HG02642 (cell line): ENCODE data around the gene ING1.
A peak's percentile ranks its signal among the peaks of the same experiment; 100 is the strongest.
"Not testable (repeated sequence)": the region's sequence is repeated elsewhere in the genome, so short reads cannot be mapped to it uniquely, and the experiment has no call there.

Experiments used
- ATAC-seq: cut with Tn5 transposase; IDR thresholded peaks from one replicate; pipeline ENCODE4 v1.9.1; 2021; ENCODE audit warnings: mild to moderate bottlenecking; ENCODE audit not compliant: unreplicated experiment, poor library complexity

ING1 gene

GRCh38 chr13:110713642-110713952 is at the start of gene ING1:
Gene ING1 (plus strand): TSS chr13:110713700. CDS start chr13:110714150, 450 bp downstream.
- no peak for ATAC-seq

- no peak for ATAC-seq
Measured at GRCh38 chr13:110664041-110664440, 49.5 kb upstream of the ING1 start.

GRCh38 chr13:110664673-110665072 is 48.8 kb upstream of the ING1 start:
- ATAC-seq, result no peak

GRCh38 chr13:110665491-110666254 is 47.8 kb upstream of the ING1 start:
- no peak for ATAC-seq

- no peak for ATAC-seq
Measured at GRCh38 chr13:110666255-110666533, 47.3 kb upstream of the ING1 start.

GRCh38 chr13:110669036-110669435 is 44.5 kb upstream of the ING1 start:
- no peak for ATAC-seq

- not testable (repeated sequence) for ATAC-seq
Measured at GRCh38 chr13:110669814-110670213, 43.7 kb upstream of the ING1 start.

- peak; percentile 74 for ATAC-seq
Measured at GRCh38 chr13:110676595-110677587, 36.6 kb upstream of the ING1 start.

- ATAC-seq, result no peak
Measured at GRCh38 chr13:110677731-110678545, 35.6 kb upstream of the ING1 start.

GRCh38 chr13:110680852-110681251 is 32.6 kb upstream of the ING1 start:
- no peak for ATAC-seq

- no peak for ATAC-seq
Measured at GRCh38 chr13:110681868-110682550, 31.5 kb upstream of the ING1 start.

- no peak for ATAC-seq
Measured at GRCh38 chr13:110682746-110683145, 30.8 kb upstream of the ING1 start.

GRCh38 chr13:110683203-110683883 is 30.2 kb upstream of the ING1 start:
- ATAC-seq, result no peak

- ATAC-seq, result no peak
Measured at GRCh38 chr13:110683921-110684320, 29.6 kb upstream of the ING1 start.

- no peak for ATAC-seq
Measured at GRCh38 chr13:110684388-110685056, 29.0 kb upstream of the ING1 start.

- no peak for ATAC-seq
Measured at GRCh38 chr13:110685305-110686020, 28.0 kb upstream of the ING1 start.

- ATAC-seq, result no peak
Measured at GRCh38 chr13:110687736-110688135, 25.8 kb upstream of the ING1 start.

GRCh38 chr13:110689041-110689440 is 24.5 kb upstream of the ING1 start:
- no peak for ATAC-seq
